HG03378 (cell line): Measurements from ENCODE around the gene DHX16.
A peak's percentile ranks its signal among the peaks of the same experiment; 100 is the strongest.

Experiments
- ATAC-seq: cut with Tn5 transposase; IDR thresholded peaks from one replicate; pipeline ENCODE4 v1.9.1; 2021; ENCODE audit warnings: mild to moderate bottlenecking, moderate library complexity; ENCODE audit not compliant: unreplicated experiment

DHX16 gene

DNA sequence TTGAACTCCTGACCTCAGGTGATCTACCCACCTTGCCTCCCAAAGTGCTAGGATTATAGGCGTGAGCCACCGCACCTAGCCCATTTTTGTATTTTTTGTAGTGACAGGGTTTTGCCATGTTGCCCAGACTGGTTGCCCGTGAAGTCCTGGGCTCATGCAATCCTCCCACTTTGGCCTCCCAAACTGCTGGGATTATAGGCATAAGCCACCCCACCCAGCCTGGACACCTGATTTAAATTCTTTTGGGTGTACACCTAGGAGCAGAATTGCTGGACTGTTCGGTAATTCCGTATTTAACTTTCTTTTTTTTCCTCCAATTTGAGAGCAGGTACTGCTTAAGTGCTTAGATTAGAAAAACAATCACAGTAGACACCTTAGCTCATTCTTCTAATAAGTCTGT is 23.6 kb upstream of the DHX16 start:
- no peak for ATAC-seq

DNA sequence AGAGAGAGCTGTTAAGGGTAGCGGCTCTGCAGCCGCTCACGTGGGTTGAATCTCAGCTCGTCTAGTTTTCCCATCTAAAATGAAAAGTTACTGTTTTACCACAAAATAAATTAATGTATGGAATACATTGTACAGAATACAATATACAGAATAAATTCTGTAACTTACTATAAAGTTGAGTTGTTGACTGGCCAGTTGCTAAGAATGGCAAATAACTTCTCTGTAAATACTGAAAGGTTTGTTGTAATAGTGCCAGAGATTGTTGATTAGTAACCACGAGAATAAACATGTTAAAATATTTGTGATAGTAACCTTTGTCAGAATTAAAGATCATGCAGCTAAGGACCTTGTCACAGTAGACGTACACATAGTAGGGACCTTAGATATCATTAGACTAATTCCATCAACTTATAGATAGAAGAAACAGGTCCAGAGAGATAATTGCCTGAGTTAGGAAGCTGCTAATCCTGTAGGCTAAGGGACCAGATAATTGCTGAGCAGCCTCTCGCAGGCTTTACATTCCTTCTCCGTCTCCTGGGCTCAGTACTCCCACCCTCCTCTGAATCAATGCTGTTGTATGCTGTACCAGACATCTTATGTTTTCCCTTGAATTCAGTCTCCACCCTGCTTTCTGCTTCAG is 18.5 kb upstream of the DHX16 start:
- no peak for ATAC-seq

DNA sequence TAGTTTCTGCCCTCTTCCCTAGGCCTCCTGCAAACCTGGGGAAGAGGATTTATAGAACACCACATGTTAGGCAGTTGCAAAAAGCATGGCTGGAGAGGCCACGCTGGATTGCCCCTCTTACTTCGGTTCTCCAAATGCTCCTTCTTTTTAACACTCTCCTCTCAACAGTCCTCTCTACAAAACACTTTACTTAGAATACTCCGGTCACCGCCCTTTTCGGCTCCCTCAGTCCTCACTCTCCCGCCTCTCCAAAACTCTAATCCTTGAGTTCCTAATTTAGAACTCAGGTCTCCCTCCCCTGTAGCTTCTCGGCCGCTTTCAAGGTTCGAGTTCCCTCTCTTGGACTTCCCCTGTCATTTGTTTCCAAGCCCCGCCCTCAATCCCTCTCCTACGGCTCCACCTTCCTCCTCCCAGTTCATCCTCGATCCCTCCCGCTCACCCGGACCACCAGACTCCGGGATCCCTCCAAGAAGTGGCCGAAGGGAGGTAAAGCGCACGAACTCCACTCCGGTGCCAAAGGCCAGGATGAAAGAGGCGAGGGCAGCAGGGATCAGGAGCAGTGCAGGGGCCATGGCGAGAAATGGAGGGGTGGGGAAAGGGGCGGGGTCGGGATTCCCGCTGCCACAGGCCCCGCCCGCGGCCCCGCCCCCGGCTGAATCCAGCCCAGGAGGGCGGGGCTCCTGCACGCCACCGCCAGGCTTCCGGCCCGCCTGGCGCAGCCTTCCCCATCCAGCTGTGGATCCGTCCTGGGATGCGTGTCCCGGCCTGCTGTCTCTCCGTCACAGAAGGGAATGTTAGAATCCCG is 17.8 kb upstream of the DHX16 start, which contains the start of gene NRM:
NRM (minus strand) TSS at position 582 of the 805 bp plus-strand sequence; CDS start at position 572, 10 bp downstream.
- ATAC-seq: peak; percentile 26

DNA sequence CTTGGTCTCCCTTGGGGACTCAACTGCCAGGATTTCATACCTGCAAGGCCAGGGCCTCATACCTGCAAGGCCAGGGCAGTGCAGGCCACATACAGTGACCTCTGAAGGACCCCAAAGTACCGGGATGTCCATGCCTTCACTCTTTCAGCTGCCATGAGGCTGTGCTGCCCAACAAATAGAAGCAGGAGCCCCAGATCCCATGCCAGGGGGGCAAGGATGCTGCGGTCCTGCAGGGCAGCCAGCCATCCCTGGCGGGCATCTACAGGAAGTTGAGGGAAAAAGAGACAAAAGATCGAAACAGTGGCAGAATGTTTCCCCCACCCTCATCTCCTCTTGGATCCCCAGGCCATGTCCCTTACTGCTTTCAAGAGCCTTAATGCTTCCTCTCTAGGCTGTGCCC is 17.2 kb upstream of the DHX16 start:
- no peak for ATAC-seq

DNA sequence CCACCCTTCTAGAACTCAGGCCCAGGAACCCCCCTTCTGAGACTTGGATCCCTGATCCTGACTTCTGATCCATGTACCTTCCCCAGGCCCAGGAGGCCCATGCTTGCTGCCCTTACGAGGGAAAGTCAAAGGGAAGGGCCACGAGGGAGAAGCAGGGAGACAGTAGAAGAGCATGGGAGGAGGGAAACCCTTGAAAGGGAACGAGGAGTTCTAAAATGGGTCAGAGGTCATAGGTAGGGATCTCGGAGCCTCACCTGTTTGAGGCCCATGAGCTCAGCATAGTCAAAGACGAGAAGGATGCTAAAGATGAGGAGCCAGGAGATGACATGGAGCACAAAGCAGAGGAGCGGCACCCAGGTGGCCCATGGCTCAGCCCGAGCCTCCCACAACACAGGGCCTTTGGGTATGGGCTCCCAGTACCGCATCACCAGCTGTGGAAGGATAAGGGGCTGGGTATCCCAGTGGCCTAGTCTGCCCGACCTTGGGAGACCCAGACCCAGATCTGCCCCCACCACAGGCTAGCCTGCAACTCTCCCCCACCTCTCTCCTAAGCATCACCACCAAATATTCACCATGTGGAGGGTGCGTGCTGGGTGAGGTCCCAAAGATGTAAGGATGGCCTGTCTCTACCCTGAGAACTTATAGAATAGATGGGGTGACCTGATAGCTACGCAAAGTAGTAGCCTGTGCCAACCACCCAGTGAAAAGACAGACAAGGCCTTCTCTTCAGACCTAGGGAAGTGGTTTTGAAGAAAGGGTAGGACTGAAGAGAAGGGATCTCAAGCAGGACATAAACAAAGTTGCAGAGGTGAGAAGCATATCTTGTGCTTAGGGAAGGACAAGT is 16.4 kb upstream of the DHX16 start:
- ATAC-seq: no peak

DNA sequence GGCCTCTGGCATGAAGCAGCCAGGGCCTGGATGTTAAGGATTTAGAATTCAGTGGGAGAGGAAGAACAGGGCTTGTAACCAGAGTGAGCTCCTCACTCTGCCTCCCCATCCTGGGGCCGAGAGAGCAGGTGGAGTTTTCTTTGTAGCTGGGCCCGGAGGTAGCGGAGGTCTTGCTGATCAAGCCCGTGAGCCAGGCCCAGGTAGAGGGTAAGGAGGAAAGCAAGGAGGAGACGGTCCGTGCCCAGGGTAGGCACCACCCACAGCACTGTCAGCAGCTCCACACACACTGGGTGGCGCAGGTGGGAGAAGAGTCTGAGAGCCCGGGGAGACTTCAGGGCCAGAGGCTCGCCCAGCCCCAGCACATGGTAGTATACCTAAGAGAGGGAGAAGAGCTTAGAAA is 15.8 kb upstream of the DHX16 start:
- no peak for ATAC-seq

DNA sequence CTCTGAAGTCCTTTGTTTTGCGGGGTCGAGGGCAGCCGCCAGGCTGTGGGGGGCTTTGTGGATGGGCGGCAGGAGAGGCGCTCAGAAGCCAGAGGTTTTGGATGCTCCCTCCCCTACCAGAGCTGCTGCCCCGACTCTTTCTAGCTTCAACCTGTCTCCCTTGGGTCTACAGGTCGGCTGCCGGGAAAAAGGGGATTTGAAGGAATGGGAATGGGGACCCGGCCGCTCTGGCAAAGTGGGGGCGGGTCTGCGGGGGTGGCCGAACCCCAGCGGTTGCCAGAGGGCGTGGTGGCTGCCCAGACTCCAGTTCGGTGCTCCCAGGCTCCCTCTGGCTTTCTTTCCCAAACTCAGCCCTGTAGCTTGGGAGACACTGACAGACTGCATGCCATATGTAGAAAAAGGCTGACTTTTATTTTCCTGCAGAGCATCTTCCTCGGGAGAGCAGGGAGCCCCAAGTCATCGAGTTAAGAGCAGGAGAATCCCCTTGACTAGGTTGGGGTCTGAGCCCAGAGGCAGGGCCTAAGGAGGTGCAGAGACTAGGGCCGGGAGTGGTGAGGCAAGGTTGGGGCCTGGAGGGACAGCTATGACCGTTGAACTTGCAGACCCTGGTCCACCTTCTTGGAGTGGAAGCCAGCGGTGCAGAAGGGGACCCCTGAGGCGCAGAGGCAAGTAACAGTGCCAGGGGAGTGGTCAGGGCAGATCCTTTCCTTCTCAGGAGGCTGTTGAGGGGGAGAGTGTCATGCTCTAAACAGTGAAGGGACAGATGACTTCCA is 15.0 kb upstream of the DHX16 start:
- no peak for ATAC-seq

DNA sequence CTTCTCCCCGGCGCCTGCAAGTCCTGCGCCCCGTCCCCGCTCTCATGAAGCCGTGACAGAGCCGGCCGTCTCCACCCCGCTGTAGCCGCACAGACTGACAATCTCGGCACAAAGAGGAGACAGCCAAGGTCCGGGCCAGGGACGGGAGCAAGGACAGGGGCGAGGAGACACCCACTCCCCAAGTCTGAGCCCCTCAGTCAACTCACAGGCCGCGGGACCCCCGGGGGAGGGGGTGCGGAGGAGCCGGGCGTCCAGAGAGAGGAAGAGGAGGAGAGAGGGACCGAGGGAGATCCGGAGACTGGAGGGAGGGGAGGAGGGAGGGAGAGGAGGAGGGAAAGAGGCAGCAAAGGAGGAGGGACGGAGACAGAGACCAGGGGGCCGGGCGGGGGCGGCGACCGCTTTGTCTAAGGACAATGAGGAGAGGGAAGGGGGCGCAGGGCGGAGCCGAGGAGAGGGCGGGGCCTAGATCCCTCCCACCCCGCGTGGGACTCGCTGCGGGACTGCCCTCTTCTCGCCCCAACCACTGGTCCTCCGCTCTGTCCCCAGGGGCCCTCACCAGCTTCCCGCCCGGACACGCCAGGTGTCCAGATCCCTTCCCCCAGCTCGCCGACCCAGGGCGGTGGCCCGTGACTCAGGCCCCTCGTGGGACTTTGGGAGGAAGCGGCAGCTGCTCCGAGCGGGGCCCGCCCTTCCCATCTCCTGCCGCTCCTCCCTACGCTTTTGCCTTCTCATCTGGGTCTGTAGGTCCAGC is 14.3 kb upstream of the DHX16 start:
- no peak for ATAC-seq

DNA sequence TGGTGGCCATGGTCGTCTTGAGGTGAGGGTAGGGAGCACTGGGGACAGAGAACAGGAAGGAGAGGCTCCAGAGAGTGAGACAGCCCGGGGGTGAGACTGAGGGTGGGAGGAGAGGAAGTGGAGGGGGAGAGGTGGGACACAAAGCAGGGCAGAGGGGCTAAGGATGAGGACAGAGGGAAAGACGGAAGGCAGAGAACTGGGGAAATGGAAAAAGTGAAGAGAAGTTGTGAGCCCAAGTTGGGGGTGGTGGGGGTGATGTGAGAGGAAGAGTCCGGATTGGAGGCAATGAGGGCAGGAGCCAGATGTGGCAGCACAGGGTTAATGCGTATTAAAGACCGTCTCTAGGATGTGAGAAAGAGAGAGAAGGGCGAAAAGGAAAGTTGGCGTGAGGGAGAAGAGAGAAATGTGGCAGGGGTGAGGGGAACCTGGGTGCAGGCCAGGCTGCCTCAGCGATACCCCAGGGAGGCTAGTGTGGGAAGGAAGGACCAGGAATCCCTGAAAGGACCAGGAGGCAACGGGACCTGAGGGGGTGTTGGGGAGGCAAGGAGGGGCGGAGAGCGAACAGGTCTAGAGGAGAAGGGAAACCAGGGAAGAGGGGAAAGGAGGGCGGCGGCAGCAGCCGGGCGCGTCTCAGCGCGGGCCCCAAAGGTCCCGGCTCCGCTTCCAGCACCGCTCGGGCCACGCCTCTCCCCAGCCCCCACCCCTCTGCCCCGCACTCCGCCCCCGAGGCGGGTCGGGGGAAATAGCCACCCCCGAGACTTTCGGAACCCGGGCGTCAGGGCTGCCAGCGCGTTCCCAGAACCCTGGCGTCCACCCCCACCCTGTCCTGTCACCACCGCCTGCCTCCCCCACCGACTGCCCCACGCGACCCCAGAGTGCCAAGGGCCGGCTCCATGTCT is 13.5 kb upstream of the DHX16 start, which contains the start of gene PPP1R18:
PPP1R18 (minus strand) TSS at position 637 of the 899 bp plus-strand sequence; CDS start at position 10, 627 bp downstream.
- no peak for ATAC-seq

DNA sequence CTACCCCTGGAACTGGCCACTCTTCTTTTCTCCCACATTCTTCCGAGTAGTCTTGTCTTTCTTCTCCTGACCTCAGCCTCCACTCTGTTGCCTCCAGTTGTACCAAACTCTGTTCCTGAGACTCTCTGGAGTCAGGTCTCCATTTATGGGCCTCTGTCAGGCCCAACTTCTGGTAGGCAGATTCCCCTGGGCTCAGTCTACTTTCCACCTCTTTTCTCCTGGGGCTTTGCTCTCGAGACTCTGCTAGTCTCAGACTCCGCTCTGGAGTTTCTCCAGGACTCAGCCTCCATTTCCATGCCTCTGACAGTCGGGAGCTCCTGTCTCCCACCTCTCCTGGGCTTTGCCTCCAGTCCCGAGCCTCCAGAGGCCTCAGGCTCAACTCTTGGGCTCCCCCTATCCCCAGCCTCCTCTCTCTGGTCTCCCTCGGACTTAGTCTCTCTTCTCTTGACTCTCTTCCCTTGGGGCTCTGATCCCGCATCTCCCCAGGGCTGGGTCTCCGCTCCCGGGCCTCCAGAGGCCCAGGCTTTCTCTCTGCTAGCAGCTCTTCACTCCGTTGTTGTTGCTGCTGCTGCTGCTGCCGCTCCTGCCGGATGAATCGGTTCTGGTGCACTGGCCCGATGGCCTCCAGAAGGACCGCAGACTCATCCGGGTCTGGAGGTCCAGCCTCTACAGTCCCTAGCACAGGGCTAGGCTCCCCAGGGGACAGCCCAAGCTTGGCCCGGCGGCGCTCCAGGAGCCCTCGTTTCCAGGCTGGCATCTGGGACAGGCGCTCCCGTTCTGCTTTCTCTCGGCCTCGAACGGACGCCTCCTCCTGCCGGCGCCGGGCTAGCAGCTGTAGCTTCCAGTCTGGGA is 12.6 kb upstream of the DHX16 start:
- no peak for ATAC-seq

DNA sequence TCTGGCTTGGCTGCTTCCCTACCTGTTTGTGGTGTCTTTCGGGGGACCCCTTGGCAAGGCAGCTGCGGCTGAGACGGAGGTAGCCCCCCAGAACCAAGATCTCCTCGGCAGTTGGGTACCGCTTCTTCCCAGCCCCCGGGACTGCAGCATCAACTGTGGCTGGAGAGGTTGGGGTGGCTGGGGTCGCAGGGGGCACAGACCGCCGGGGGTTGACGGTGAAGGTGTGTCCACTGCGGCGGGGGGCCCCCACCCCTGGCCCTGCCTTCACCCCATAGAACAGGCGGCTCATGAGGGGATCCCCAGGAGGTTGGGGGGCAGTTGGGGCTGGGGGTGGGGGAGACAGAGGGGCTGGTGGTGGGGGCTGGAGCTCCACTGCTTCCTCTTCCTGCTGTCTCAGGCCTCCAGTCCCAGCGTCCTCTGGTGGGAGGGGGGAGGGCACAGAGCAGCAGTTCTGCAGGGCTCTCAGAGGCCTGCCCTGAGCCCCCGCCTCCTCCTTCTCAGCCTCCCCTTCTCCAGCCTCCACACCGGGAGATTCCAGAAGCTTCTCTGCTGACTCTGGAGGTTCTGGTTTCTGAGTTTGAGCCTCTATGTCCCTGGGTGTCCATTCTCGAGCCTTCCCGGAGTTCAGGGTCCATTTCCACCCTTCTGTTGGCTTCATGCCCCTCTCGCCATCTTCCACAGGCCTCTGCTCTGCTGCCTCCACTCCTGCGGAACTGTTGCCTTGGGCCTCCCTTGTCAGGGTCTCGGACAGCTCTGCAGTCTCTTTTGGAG is 11.8 kb upstream of the DHX16 start:
- no peak for ATAC-seq

DNA sequence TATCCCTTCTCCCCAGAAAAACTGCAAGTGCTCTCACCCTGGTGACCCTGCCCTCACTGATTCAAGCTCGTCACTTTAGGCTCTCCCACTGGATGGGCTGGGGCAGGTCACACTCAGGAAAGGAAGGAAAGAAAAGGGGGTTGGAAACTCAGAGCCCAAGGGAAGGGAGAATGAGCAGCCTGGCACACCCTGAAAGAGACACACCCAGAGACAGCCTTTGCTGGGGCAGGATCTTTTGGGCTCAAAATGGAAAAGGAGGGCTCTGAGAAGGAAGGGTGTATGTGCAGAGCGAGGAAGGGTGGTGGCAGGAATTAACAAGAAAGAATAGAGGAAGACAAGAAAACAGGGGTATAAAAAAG is 11.2 kb upstream of the DHX16 start:
- ATAC-seq: no peak

DNA sequence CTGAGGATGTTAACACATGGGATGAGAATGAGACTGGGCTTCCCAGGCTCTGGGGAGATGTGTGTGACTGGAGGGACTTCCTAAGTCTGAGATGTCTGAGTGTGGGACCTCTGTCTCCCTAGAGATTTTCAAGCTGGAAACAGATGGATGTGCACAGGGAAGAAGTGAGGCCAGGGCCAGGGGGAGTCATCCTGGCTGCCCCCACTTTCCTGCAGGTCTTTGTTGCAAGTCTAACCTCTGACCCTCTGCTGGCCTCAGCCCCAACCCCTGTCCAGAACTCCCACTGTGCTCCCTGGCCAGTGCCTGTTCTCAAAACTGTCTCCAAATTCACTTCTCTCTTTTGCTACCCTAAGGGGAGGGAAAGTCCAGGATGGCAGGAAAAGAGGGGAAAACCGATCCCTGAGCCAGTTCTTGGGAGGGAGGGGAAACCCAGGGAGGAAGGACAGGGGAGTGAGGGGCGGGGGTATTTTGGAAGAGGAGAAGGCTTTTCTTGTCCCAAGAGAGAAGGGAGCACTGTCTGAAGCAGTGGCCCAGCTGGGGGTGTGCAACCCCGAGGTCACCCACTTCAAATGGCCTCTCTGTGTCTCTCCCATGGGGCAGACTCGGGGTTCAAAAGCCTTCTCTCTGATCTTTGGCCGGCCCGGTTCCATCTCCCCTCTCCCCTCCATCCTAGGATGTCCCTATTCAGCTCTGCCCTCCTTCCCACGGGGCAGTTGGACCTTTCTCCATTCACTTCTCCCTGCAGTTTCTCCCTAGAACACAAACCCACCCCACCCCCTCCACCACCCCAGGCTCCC is 10.6 kb upstream of the DHX16 start:
- no peak for ATAC-seq

DNA sequence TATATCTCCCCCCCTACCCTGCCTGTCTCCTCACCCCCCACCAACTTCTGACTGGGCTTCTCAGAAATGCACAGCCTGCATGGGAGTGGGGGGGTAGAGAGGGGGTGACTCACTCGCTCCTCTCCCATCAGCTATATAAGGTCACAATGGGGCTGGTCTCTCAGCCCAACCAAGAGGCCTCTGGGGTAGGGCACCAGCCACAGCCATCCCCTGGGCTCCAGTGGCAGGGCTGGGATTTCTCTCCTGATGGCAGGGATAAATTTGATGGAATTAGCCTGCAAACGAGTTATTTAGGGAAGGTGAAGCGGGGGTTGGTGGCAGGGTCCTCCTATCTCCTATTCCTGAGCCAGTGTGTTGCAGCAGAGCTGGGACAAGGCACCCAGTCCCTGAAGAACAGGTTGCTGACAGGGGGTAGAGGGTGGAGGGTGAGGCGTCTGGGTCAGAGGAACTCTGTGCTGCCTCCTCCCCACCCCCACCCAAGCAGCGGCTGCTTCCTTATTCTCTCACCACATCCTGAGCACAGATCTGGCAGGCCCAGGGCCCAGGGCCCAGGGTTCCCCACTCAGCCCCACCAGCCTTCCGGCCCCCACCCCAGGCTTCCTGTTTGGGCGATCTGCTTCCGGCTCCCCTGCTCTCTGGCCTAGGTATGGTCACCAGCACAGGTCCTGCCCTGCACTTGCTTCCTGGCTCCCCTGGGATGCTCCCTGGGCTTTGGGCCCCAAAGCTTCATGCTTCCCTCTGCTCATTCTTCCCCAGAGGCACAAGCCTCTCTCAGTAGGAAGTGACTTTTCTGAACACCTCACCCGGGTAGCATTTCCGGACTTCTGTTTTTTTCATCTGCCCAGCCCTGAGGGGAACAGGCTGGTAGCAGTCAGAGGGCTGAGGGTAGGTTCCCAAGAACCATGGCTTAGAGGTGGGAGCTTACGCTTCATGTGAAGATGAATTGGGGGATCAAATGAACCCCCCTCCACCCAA is 9.6 kb upstream of the DHX16 start:
- ATAC-seq: peak; percentile 38

DNA sequence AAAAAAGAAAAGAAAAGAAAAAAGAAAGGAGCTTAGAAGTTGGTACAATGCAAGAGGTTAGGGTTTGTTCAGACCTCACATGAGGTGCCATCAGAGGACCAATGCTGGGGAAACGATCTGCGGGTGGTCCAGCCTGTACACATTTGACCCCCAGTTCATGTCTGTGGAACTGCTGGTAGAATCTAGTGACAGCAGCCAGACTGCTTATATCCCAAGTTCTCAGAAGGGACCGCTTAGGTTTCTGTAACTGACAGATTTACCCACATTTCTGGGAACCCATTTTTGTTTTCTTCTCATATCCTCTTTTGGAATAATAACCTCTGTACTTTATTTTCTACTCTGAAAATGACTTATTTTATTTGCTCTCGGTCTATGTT is 8.9 kb upstream of the DHX16 start:
- no peak for ATAC-seq
